ENCODE measurements around the gene MAP3K20.
A peak's percentile ranks its signal among the peaks of the same experiment; 100 is the strongest.
"Not testable (repeated sequence)": the region's sequence is repeated elsewhere in the genome, so short reads cannot be mapped to it uniquely, and the experiment has no call there.

Gene MAP3K20

GRCh38 chr2:173126819-173127218 lies 51.2 kb downstream of the MAP3K20 start:
- DNase-seq (ENCODE audit: low spot score), result no peak

GRCh38 chr2:173128132-173128531 lies 52.5 kb downstream of the MAP3K20 start:
- DNase-seq (ENCODE audit: low spot score), result not testable (repeated sequence)

- DNase-seq (ENCODE audit: low spot score), result no peak
Observed at GRCh38 chr2:173130496-173131465, 55.1 kb downstream of the MAP3K20 start.

- DNase-seq (ENCODE audit: low spot score), result no peak
Observed at GRCh38 chr2:173132531-173132930, 56.9 kb downstream of the MAP3K20 start.

- DNase-seq (ENCODE audit: low spot score), result no peak
Observed at GRCh38 chr2:173134703-173135102, 59.1 kb downstream of the MAP3K20 start.

GRCh38 chr2:173136067-173136466 lies 60.4 kb downstream of the MAP3K20 start:
- no peak for DNase-seq (ENCODE audit: low spot score)

- DNase-seq (ENCODE audit: low spot score), result no peak
Observed at GRCh38 chr2:173136599-173136998, 61.0 kb downstream of the MAP3K20 start.

- no peak for DNase-seq (ENCODE audit: low spot score)
Observed at GRCh38 chr2:173137610-173138009, 62.0 kb downstream of the MAP3K20 start.

- no peak for DNase-seq (ENCODE audit: low spot score)
Observed at GRCh38 chr2:173138962-173139361, 63.3 kb downstream of the MAP3K20 start.

- DNase-seq (ENCODE audit: low spot score), result no peak
Observed at GRCh38 chr2:173141666-173142065, 66.0 kb downstream of the MAP3K20 start.

GRCh38 chr2:173145454-173145853 lies 69.8 kb downstream of the MAP3K20 start:
- no peak for DNase-seq (ENCODE audit: low spot score)

GRCh38 chr2:173146590-173146989 lies 70.9 kb downstream of the MAP3K20 start:
- no peak for DNase-seq (ENCODE audit: low spot score)

- no peak for DNase-seq (ENCODE audit: low spot score)
Observed at GRCh38 chr2:173148520-173148919, 72.9 kb downstream of the MAP3K20 start.

- DNase-seq (ENCODE audit: low spot score), result no peak
Observed at GRCh38 chr2:173149491-173149890, 73.8 kb downstream of the MAP3K20 start.

- no peak for DNase-seq (ENCODE audit: low spot score)
Observed at GRCh38 chr2:173150087-173150486, 74.4 kb downstream of the MAP3K20 start.

GRCh38 chr2:173150963-173151362 lies 75.3 kb downstream of the MAP3K20 start:
- no peak for DNase-seq (ENCODE audit: low spot score)

- DNase-seq (ENCODE audit: low spot score), result no peak
Observed at GRCh38 chr2:173151671-173152401, 76.2 kb downstream of the MAP3K20 start.

GRCh38 chr2:173153301-173153885 lies 77.7 kb downstream of the MAP3K20 start:
- DNase-seq (ENCODE audit: low spot score), result no peak

- DNase-seq (ENCODE audit: low spot score), result no peak
Observed at GRCh38 chr2:173157676-173158293, 82.1 kb downstream of the MAP3K20 start.

GRCh38 chr2:173159791-173160463 lies 84.3 kb downstream of the MAP3K20 start:
- peak; percentile 75 for DNase-seq (ENCODE audit: low spot score)

- no peak for DNase-seq (ENCODE audit: low spot score)
Observed at GRCh38 chr2:173160618-173161017, 85.0 kb downstream of the MAP3K20 start.

GRCh38 chr2:173161040-173161439 lies 85.4 kb downstream of the MAP3K20 start:
- no peak for DNase-seq (ENCODE audit: low spot score)

All from hepatic stellate cell (primary cell).